GM21576 (cell line): Measurements from ENCODE around the gene KCNB1.
"Not testable (repeated sequence)": the region's sequence is repeated elsewhere in the genome, so short reads cannot be mapped to it uniquely, and the experiment has no call there.

Source experiments
- ATAC-seq: cut with Tn5 transposase; IDR thresholded peaks from one replicate; pipeline ENCODE4 v1.9.1; 2021; ENCODE audit warnings: mild to moderate bottlenecking, moderate library complexity; ENCODE audit not compliant: unreplicated experiment

Gene KCNB1

GRCh38 chr20:49412254-49412653 is 70.2 kb downstream of the KCNB1 start:
- no peak for ATAC-seq

- ATAC-seq, result no peak
These were observed 71.1 kb downstream of the KCNB1 start for GRCh38 chr20:49411221-49411925.

GRCh38 chr20:49409975-49410621 is 72.4 kb downstream of the KCNB1 start:
- ATAC-seq, result not testable (repeated sequence)

- ATAC-seq, result no peak
These were observed 73.0 kb downstream of the KCNB1 start for GRCh38 chr20:49409302-49409974.

GRCh38 chr20:49408509-49409104 is 73.9 kb downstream of the KCNB1 start:
- ATAC-seq, result no peak

GRCh38 chr20:49406666-49407065 is 75.8 kb downstream of the KCNB1 start:
- ATAC-seq, result no peak

GRCh38 chr20:49405696-49406095 is 76.8 kb downstream of the KCNB1 start:
- ATAC-seq, result no peak

- no peak for ATAC-seq
These were observed 77.3 kb downstream of the KCNB1 start for GRCh38 chr20:49405062-49405683.

GRCh38 chr20:49404461-49404860 is 78.0 kb downstream of the KCNB1 start:
- no peak for ATAC-seq

- no peak for ATAC-seq
These were observed 78.6 kb downstream of the KCNB1 start for GRCh38 chr20:49403911-49404310.

- ATAC-seq, result no peak
These were observed 79.5 kb downstream of the KCNB1 start for GRCh38 chr20:49403012-49403411.

- ATAC-seq, result no peak
These were observed 81.6 kb downstream of the KCNB1 start for GRCh38 chr20:49400904-49401303.

GRCh38 chr20:49400410-49400809 is 82.1 kb downstream of the KCNB1 start:
- no peak for ATAC-seq

- no peak for ATAC-seq
These were observed 83.1 kb downstream of the KCNB1 start for GRCh38 chr20:49399329-49399728.

GRCh38 chr20:49398401-49399144 is 83.9 kb downstream of the KCNB1 start:
- no peak for ATAC-seq

GRCh38 chr20:49397525-49397924 is 84.9 kb downstream of the KCNB1 start:
- no peak for ATAC-seq

- no peak for ATAC-seq
These were observed 86.2 kb downstream of the KCNB1 start for GRCh38 chr20:49396230-49396629.

- ATAC-seq, result no peak
These were observed 86.8 kb downstream of the KCNB1 start for GRCh38 chr20:49395659-49396058.

GRCh38 chr20:49395183-49395582 is 87.3 kb downstream of the KCNB1 start:
- ATAC-seq, result no peak

GRCh38 chr20:49394757-49395156 is 87.7 kb downstream of the KCNB1 start:
- ATAC-seq, result no peak

GRCh38 chr20:49394264-49394663 is 88.2 kb downstream of the KCNB1 start:
- ATAC-seq, result no peak
